HL-60/S4 (cell line): ENCODE data around the gene UNC5C.
"Not testable (repeated sequence)": the region's sequence is repeated elsewhere in the genome, so short reads cannot be mapped to it uniquely, and the experiment has no call there.

Source experiments
- in situ Hi-C: fragments of 300-500 bp; cut with MboI; formaldehyde crosslinking; loops from 2 replicates; pipeline ENCODE4 v1.14.3; 2022; ENCODE audit warnings: low sequenced_read_pairs

Gene UNC5C

GRCh38 chr4:95155759-95156451, 392.9 kb downstream of the UNC5C start:
- in situ Hi-C loops, result loop anchor here (25.0 kb wide), 1 partner anchor 881 kb away; no protein-coding TSS in a partner anchor

DNA sequence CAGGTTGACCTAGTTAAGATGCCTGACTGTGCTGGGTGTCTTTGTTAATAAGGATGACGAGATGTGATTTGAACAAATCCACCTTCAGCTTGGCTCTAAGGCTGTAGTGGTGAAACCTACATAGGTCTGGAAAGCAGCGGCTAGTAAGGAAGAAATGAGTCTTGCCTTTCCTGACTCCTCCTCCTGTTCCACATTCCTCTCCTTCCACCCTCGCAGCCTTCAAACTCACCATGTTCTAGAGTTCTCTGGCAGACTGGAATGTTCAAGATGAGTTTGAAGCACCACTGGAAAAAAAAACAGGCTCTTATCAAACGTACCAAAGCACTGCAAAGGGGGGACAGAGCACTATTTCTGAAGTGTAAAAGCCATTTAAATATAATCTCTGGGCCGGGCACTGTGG, 395.6 kb downstream of the UNC5C start:
- in situ Hi-C loops, result loop anchor here (25.0 kb wide), 1 partner anchor 884 kb away; no protein-coding TSS in a partner anchor

DNA sequence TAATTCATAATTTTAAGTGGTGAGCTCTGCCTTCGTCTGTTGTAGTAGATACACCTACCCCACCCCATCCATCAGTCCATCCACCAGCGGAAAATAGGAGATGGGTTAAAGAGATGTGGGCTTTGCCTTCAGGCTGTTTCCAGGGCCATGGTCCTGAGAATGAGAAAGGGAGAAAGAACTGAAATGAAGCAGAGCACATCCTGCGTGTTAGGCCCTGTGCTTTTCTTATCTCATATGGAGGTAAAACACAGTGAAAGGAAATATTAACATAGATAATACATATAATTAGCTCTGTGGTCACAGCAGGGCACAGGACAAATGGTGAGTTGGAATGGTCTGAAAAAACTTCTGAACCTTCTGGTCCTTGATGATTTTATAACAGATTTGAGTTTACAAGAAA, 397.5 kb downstream of the UNC5C start:
- in situ Hi-C loops, result loop anchor here (25.0 kb wide), 1 partner anchor 886 kb away; no protein-coding TSS in a partner anchor

- in situ Hi-C loops, result no loop called here
These were observed 405.8 kb downstream of the UNC5C start for GRCh38 chr4:95142932-95143331.

GRCh38 chr4:95141361-95141760, 407.4 kb downstream of the UNC5C start:
- in situ Hi-C loops, result no loop called here

- in situ Hi-C loops, result not testable (repeated sequence)
These were observed 409.3 kb downstream of the UNC5C start for GRCh38 chr4:95139424-95139823.

GRCh38 chr4:95134016-95134415, 414.8 kb downstream of the UNC5C start:
- in situ Hi-C loops, result not testable (repeated sequence)

DNA sequence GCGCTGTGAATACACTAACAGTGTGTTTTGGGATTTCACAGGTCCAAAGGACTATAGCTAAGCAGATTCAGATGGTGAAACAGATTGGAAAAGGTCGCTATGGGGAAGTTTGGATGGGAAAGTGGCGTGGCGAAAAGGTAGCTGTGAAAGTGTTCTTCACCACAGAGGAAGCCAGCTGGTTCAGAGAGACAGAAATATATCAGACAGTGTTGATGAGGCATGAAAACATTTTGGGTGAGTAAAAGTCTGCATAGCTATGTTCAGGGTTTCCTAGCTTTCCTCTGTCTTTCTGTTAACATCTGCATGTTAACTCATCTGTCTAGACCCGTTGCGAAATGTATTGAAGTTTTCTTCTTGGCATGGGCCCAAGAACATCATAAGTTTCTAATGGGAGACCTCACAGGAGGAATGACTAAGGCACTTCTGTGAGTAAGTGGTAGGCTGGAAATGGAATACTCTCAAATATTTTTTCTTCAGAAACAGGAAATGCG, 418.9 kb downstream of the UNC5C start:
- in situ Hi-C loops, result no loop called here

DNA sequence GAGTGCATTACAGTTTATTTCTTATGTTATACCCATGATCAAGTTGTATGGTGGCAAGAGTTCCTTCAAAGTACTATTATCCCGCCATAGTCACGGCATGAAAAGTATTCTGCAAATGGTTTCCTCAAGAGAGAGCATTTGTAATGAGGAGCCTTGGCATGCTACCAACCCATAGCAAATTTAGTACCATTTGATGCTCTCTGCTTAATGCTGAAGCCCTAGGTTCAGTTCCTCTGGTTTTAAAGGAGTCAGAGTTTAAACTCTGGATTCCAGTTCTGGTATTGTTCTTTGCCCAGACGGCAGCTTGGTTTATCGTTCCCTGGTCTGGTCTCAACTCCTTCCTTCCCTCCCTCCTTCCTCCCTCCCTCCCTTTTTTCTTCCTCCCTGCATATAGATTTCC, 419.7 kb downstream of the UNC5C start:
- in situ Hi-C loops, result no loop called here

DNA sequence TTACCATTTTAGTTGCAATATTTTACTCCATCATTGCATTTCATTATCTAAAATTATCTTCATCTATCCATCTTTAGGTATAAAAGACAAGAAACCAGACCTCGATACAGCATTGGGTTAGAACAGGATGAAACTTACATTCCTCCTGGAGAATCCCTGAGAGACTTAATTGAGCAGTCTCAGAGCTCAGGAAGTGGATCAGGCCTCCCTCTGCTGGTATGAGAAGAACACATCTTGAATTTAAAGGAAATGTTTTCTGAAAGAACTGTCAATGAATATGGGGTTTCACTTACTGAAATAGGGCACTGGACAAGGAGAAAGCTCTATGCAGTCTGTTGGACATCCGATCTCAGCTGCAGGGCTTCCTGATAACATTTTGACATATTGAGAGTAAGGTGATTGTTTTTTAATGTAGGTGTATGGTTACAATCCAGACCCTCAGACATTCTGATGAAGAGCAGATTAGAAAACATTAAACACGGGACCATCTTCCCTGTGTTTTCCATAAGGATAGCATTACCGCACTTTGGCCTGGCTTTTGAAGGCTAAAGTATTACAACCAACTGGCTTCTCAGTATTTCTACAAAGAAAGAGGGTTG, 423.8 kb downstream of the UNC5C start:
- in situ Hi-C loops, result no loop called here

DNA sequence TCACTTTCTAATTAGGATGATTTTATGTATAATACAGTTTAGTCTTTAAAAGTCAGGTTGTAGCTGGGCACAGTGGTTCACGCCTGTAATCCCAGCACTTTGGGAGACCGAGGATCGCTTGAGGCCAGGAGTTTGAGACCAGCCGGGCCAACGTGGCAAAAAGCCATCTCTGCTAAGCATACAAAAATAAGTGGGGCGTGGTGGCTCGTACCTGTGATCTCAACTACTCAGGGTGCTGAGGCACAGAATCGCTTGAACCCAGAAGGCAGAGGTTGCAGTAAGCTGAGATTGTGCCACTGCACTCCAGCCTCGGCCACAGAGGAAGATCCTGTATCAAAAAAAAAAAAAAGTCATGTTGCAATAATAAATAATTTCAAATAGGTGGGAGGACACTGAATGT, 426.8 kb downstream of the UNC5C start:
- in situ Hi-C loops, result no loop called here

DNA sequence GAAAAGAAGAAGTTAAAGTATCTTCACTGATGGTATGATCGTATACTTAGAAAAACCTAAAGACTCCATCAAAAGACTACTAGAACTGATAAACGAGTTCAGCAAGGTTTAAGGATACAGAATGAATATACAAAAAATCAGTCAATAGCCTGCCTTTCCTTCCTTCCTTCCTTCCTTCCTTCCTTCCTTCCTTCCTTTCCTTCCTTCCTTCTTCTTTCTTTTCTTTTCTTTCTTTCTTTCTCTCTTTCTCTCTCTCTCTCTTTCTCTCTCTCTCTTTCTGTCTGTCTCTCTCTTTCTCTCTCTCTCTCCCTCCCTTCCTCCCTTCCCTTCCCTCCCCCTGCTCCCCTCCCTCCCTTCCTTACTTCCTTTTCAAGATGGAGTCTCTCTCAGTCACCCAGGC, 428.3 kb downstream of the UNC5C start:
- in situ Hi-C loops, result no loop called here

DNA sequence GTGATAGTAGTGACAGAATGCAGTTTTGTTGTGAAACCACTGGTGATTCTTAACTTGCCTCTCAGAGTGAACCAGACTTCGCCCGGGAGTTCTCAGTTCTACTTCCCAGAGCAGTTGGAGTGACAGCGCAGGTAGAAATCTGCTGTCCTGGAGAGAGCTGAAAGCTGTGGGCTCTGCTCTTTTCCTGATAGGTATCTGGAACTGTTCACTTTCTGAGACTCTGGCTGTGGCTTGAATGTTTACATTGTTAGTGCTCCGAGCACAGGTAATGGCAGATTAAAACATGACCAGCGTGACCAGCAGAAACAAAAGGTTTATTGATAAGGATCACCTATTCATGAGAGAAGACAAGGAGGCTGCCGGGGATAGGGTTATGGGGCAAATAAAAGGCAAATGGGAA, 430.3 kb downstream of the UNC5C start:
- in situ Hi-C loops, result no loop called here

GRCh38 chr4:95114521-95114920, 434.3 kb downstream of the UNC5C start:
- in situ Hi-C loops, result no loop called here
